Large intestine (tissue), 12 donors: ENCODE data around the gene KRT13. TPM values are rescaled to one million over a fixed set of nuclear protein-coding genes. Genes with fewer than 3 reads are reported as not detected.

Experiments
- DNase-seq, 2 donors: peaks; one replicate each; pipeline versions ENCODE4 v3.0.0 to v3.0.0-alpha.2; 2013
- H3K27ac ChIP-seq: one replicate; pipeline ENCODE4 v1.5.1; 2013; ENCODE audit warnings: low read length
- H3K27me3 ChIP-seq: 2 replicates; pipeline ENCODE4 v1.6.1; 2013; ENCODE audit warnings: low read length; ENCODE audit not compliant: control insufficient read depth, insufficient read depth
- H3K36me3 ChIP-seq: 2 replicates; pipeline ENCODE4 v1.6.1; 2013; ENCODE audit warnings: low read length; ENCODE audit not compliant: control insufficient read depth, insufficient read depth
- H3K4me1 ChIP-seq: one replicate; pipeline ENCODE4 v1.6.1; 2013; ENCODE audit warnings: low read length; ENCODE audit not compliant: control insufficient read depth, insufficient read depth
- H3K4me3 ChIP-seq: one replicate; pipeline ENCODE4 v1.5.1; 2013; ENCODE audit warnings: low read length
- H3K9me3 ChIP-seq: one replicate; pipeline ENCODE4 v1.6.1; 2013; ENCODE audit warnings: mild to moderate bottlenecking, low read depth, low read length, moderate library complexity; ENCODE audit not compliant: control insufficient read depth
- WGBS: methylation state at CpG from one replicate; pipeline ENCODE4 v1.1.5; 2013; ENCODE audit warnings: low lambda C conversion rate; ENCODE audit not compliant: insufficient coverage; 5-methylcytosine and 5-hydroxymethylcytosine counted together
- long read RNA-seq, 11 donors: transcript quantifications; one replicate each; lab custom pipeline, GENCODE V29; 2026
- polyA plus RNA-seq: library from polyadenylated mRNA; unstranded; fragments of 120-200 nt; gene quantifications from one replicate; pipeline ENCODE4 v1.2.1, GENCODE V29; 2013

Gene KRT13
- polyA plus RNA-seq, result 0.94 TPM
- long read RNA-seq, donor 1, result 0 reads
- long read RNA-seq, donor 2, result 0 reads
- long read RNA-seq, donor 3, result 0 reads
- long read RNA-seq, donor 4, result 0 reads
- long read RNA-seq, donor 5, result 0 reads
- long read RNA-seq, donor 6, result 0 reads
- long read RNA-seq, donor 7, result 0 reads
- long read RNA-seq, donor 8, result 0 reads
- long read RNA-seq, donor 9, result 0 reads
- long read RNA-seq, donor 10, result 0 reads
- long read RNA-seq, donor 11, result 0 reads

- no peaks in the 10 kb centered on the region for H3K9me3 ChIP-seq
- no CpG with 5 or more reads among the region's 17 CpGs for whole genome bisulfite sequencing
- H3K27ac ChIP-seq, result no peak within 1 kb of the TSS
- no peaks in the 10 kb centered on the region for H3K36me3 ChIP-seq
- H3K27me3 ChIP-seq, result peaks cover 11% of the 10 kb centered on the region
- no peaks in the 10 kb centered on the region for H3K4me1 ChIP-seq
- DNase-seq, result no peak
- H3K4me3 ChIP-seq, result no peak within 1 kb of the TSS
Observed at GRCh38 chr17:41505007-41505808, at the start of gene KRT13. TSS of gene KRT13 (minus strand) at chr17:41505612. CDS start at chr17:41505550, 62 bp downstream.

- H3K27ac ChIP-seq, result no peak overlapping the region
- WGBS, result 100% methylated on average over 3 of the region's 8 CpGs
- DNase-seq, result no peak
- no peaks in the 10 kb centered on the region for H3K36me3 ChIP-seq
- H3K9me3 ChIP-seq, result no peaks in the 10 kb centered on the region
- peaks cover 12% of the 10 kb centered on the region for H3K4me1 ChIP-seq
- H3K27me3 ChIP-seq, result peaks cover 16% of the 10 kb centered on the region
- H3K4me3 ChIP-seq, result no peak overlapping the region
Observed at GRCh38 chr17:41553987-41554680, 48.7 kb upstream of the KRT13 start.

DNA sequence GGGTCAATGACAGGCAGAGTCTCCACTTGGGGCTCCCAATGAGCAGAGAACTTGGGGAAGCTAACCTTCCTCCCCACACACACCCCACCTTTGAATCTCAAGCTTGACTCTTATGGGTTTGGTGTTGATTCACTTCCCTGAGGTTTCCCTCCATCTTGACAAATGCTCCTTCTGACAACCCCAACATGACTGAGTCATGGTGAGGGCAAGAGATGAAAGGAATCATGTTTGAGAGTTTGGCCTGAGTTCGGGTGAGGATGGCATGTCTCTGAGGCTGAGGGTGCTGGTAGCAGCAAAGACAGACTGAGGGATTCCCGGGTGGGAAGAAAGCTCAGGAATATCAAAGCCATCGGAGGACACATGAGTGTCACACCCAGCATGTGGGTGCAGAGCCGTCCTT, 47.8 kb upstream of the KRT13 start:
- Histone ChIP-seq H3K36me3 (no peaks in the 10 kb centered on the region), H3K4me1 (peaks cover 21% of the 10 kb centered on the region), H3K27me3 (peaks cover 17% of the 10 kb centered on the region), H3K27ac (no peak overlapping the region), H3K9me3 (no peaks in the 10 kb centered on the region), H3K4me3 (no peak overlapping the region)
- DNase-seq, result no peak
- WGBS, result no CpG with 5 or more reads among the region's 4 CpGs

DNA sequence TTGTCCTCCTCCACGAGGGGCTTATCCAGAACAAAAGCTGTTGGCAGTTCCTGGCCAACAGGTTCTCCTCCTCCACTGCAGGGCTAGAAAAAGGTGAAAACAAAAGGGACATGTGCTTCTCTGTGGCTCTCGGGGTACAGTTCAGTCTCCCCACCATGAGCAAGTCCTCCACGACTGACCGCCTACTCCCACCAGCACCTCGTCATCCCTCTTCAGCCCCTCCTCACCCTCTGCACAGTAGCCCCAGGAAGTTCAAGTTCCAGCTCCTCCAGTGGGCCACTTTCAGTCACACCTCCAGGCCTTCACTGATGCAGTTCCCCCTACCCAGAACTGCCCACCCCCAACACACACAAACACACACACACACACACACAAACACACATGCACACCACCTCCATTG, 47.0 kb upstream of the KRT13 start:
- H3K27me3 ChIP-seq, result peaks cover 21% of the 10 kb centered on the region
- H3K27ac ChIP-seq, result no peak overlapping the region
- DNase-seq, result no peak
- no peaks in the 10 kb centered on the region for H3K9me3 ChIP-seq
- H3K4me1 ChIP-seq, result peaks cover 21% of the 10 kb centered on the region
- no CpG with 5 or more reads among the region's 5 CpGs for WGBS
- no peak overlapping the region for H3K4me3 ChIP-seq
- H3K36me3 ChIP-seq, result no peaks in the 10 kb centered on the region

GRCh38 chr17:41551365-41551764, 46.0 kb upstream of the KRT13 start:
- Histone ChIP-seq H3K9me3 (peaks cover 5% of the 10 kb centered on the region), H3K27me3 (peaks cover 21% of the 10 kb centered on the region), H3K36me3 (no peaks in the 10 kb centered on the region), H3K27ac (no peak overlapping the region), H3K4me3 (no peak overlapping the region), H3K4me1 (peaks cover 21% of the 10 kb centered on the region)
- WGBS, result no CpG with 5 or more reads among the region's 5 CpGs
- DNase-seq, result no peak

DNA sequence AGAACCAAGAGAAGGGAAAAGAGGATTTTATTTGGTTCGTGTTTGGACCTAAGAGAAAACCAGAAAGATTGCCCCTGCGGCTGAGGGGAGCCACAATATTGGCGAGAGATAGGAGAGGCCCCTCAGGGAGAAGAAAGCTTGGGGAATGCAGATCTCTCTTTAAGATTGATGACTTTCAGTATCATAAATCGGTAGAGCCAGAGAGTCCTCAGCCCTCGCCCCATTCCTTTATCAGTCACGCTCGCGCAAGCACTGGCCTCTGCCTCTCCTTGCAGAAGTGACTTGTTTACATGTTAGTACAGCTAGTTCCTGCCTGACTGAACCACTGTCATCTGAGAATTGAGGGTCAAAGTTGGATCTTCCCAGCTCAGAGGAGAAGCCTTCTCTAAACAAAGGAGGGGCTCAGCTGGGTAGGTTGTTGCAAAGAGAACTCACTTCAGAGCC, 44.2 kb upstream of the KRT13 start:
- Histone ChIP-seq H3K27me3 (peaks cover 20% of the 10 kb centered on the region), H3K9me3 (peaks cover 5% of the 10 kb centered on the region), H3K4me3 (no peak overlapping the region), H3K27ac (peak overlapping the region; percentile 68), H3K4me1 (peaks cover 26% of the 10 kb centered on the region), H3K36me3 (no peaks in the 10 kb centered on the region)
- no CpG with 5 or more reads among the region's 8 CpGs for WGBS
- peak; percentile 69 to 78 for DNase-seq

- WGBS, result no CpG with 5 or more reads among the region's 25 CpGs
- Histone ChIP-seq H3K27ac (peak overlapping the region; percentile 68), H3K27me3 (peaks cover 20% of the 10 kb centered on the region), H3K4me1 (peaks cover 32% of the 10 kb centered on the region), H3K36me3 (no peaks in the 10 kb centered on the region), H3K4me3 (peak overlapping the region; percentile 19), H3K9me3 (peaks cover 5% of the 10 kb centered on the region)
- DNase-seq, result peak; percentile 71 to 78
Observed at GRCh38 chr17:41548844-41549595, 43.6 kb upstream of the KRT13 start.

DNA sequence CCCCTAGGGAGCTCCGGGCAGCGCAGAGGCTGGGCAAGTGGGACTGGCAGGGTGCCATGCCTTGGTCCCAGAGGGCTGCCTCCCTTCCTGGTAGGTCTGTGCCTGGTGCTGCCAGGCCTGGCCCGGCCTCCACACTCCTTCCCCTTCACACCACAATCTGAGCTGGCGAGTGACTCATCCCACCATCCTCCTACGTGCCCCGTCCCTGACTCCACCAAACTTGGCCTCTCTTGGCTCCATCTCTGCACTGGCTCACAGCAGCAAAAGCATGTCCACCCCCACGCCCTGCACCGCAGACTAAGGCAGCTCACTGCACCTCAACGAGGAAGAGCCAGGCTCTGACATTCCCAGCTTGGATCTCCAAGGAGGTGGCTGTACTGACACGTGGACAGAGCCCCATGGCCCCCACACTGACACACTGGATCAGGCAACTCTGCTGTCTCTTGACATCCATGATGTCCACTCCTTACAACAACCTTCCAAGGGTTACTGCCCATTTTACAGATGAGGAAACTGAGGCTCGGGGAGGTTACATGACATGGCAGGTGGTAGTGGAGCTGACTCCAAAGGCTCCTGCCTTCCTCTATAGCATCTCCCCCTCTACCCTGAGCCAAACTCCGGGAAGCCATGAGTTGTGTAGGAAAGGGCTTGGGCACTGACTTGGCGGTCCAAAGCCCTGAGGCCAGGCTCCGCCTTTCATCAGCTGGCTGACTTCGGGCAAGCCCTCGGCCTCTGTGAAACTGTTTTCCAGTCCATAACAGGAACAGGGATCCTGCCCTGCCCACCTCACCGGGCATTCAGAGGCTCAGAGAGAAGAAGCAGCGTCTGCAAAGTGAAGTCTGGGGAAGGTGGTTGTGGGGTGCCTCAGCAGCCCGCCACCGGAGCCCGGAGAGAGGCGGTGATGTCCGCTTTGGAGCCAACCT, 42.8 kb upstream of the KRT13 start:
- no peak for DNase-seq
- Histone ChIP-seq H3K36me3 (no peaks in the 10 kb centered on the region), H3K4me1 (peaks cover 32% of the 10 kb centered on the region), H3K9me3 (peaks cover 5% of the 10 kb centered on the region), H3K27me3 (peaks cover 20% of the 10 kb centered on the region), H3K4me3 (peak overlapping the region; percentile 19), H3K27ac (no peak overlapping the region)
- WGBS, result no CpG with 5 or more reads among the region's 23 CpGs

DNA sequence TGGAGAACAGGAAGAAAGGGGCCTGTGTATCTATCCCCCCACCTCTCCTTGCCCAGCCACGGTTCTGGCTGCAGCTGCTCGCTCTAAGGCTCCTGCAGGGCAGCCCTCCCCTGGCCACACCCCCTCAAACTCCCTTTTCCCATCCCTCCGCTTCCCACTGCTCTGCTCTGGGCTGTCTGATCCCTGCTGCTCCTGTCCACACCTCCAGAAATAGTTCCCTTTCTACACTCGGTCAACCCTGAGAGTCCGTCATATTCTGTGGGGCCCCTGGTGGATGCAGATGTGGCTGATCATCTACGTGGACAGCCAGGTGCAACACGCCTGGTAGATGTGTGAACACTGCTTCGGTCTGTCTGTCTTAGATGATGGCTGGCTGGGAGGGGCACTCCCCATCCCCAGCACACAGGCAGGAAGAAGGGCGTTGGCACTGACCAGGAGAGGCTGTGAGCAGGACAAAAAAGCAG, 42.0 kb upstream of the KRT13 start:
- DNase-seq, result no peak
- H3K4me1 ChIP-seq, result peaks cover 32% of the 10 kb centered on the region
- no CpG with 5 or more reads among the region's 9 CpGs for WGBS

More for the DNA sequence above, 42.0 kb upstream of the KRT13 start:
- no peaks in the 10 kb centered on the region for H3K36me3 ChIP-seq
- H3K27ac ChIP-seq, result no peak overlapping the region
- no peak overlapping the region for H3K4me3 ChIP-seq
- H3K27me3 ChIP-seq, result peaks cover 20% of the 10 kb centered on the region
- H3K9me3 ChIP-seq, result peaks cover 5% of the 10 kb centered on the region
